Measurements from ENCODE around the gene LRRC23.

GRCh38 chr12:6945613-6946012 is 41.0 kb downstream of the LRRC23 start:
- TF ChIP-seq EZH2 (IDR thresholded peaks at IDR 0.05; ENCODE audit: insufficient read depth, poor library complexity, severe bottlenecking), result no peak
- TF ChIP-seq EZH2phosphoT487 (IDR thresholded peaks at IDR 0.05; ENCODE audit: insufficient read depth, low read depth), result no peak

Measured in GM23248 (cell line).